GM12891 (cell line): ENCODE measurements around the gene PRSS1.
"Not testable (repeated sequence)": the region's sequence is repeated elsewhere in the genome, so short reads cannot be mapped to it uniquely, and the experiment has no call there.

Source experiments
- DNase-seq: peaks from one replicate; pipeline ENCODE4 v3.0.0; 2011; ENCODE audit warnings: low spot score; ENCODE audit not compliant: insufficient read length
- FAIRE-seq: peaks from 2 replicates; lab custom pipeline; 2011; peaks lifted over from hg19 to GRCh38; lab: Jason Lieb, UNC
- PAX5 ChIP-seq: IDR thresholded peaks from 2 replicates; pipeline ENCODE4 v1.6.1; 2011; ENCODE audit warnings: low read length, moderate library complexity, mild to moderate bottlenecking; ENCODE audit not compliant: insufficient read depth, severe bottlenecking
- POLR2A ChIP-seq: IDR thresholded peaks from 2 replicates; pipeline ENCODE4 v1.6.1; 2011; ENCODE audit warnings: low read depth, low read length, control low read depth
- POLR2AphosphoS5 ChIP-seq: IDR thresholded peaks from 2 replicates; pipeline ENCODE4 v1.6.1; 2011; ENCODE audit warnings: low read depth, low read length, control low read depth
- POU2F2 ChIP-seq: IDR thresholded peaks from 2 replicates; pipeline ENCODE4 v1.6.1; 2011; ENCODE audit warnings: low read depth, mild to moderate bottlenecking, control low read depth, low read length, moderate library complexity
- SPI1 ChIP-seq: IDR thresholded peaks from 2 replicates; pipeline ENCODE4 v1.6.1; 2011; ENCODE audit warnings: low read depth, low read length, control low read depth
- TAF1 ChIP-seq: IDR thresholded peaks from 2 replicates; pipeline ENCODE4 v1.6.1; 2011; ENCODE audit warnings: low read depth, low read length, control low read depth

PRSS1 gene

DNA sequence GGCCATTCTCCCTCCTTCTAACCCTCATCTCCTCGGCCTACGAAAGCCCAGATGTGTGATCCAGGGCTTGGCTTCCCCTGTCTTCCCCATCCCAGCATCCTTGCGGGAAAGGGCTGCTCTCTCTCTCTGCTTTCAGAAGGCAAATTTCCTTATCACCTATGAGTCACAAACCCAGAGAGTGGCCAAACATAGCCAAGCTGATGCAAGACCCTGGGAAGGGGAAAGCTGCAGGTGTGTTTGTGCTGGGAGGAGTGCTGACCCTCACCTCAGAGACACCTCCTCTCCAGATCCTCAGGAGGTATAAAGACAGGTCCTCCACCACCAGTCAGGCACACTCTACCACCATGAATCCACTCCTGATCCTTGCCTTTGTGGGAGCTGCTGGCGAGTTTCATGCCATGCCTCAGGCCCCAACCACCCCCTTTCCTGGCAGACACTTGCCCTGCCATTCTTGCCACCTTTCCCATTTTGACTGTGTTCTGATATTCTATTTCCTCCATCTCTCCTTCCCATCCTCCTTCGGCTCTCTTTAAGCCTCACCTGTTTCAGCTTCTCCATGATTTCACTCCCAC is 10.9 kb downstream of the PRSS1 start:
- no peak for FAIRE-seq
- TF ChIP-seq POLR2A, result no peak
- TF ChIP-seq POLR2AphosphoS5, result no peak
- DNase-seq, result no peak

DNA sequence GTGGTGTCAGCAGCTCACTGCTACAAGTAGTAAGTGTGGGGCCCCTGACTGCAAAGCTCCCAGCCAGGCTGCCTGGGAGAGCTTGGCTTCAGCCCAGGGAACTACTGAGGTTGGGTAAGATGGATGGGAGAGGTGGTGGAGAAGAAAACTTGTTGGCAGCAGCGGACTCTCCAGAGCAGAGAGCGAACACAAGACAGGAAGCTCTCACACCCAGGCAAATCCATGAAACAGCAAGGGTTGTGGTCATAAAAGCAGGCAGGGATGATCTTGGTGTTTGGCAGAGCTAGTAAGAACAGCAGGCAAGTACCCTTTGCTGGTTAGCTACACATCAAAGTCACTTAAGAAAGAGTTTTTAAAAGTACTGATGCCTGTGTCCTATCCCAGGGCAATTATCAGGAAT is 12.3 kb downstream of the PRSS1 start:
- not testable (repeated sequence) for FAIRE-seq, DNase-seq

DNA sequence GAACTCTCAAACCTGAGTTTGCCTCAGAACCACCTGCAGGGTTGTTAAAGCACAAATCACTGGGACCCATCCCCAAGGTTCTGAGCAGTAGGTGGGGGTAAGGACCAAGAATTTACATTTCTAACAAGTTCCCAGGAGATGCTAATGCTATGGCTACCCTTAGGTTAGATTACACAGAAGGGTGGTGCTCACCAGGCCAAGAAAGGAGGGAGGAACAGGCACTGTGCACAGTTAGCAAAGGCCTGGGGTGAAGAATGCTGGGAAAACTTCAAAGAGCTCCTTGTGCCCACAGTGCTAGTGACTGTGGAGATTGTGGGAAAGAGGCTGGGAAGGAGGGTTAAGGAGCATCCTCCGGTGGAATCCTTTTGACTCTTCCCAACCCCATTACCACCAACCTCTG is 12.8 kb downstream of the PRSS1 start:
- no peak for TF ChIP-seq POU2F2
- TF ChIP-seq POLR2A, result no peak
- no peak for TF ChIP-seq SPI1
- no peak for TF ChIP-seq PAX5
- no peak for TF ChIP-seq TAF1
- TF ChIP-seq POLR2AphosphoS5, result no peak
- no peak for FAIRE-seq
- DNase-seq, result no peak

DNA sequence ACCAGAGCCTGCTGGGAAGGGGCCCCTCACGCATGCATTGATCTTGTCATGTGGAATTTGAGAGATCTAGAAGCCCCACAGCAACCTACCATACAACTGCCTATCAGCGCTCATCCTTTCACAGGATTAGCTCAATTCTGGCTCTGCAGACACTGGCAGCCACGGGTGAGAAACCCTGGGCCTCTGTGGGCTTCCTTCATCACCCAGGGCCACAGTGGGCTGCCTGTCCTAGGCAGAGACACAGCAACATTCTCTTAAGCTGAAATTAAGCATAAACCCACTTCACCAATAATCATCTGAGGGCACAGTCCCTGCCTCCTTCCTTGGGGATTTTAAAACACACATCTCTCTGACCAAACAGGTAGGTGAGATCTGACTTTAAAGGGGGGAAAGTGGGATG is 18.2 kb downstream of the PRSS1 start:
- TF ChIP-seq PAX5, result no peak
- TF ChIP-seq POLR2A, result no peak
- DNase-seq (no peak), FAIRE-seq (no peak)

DNA sequence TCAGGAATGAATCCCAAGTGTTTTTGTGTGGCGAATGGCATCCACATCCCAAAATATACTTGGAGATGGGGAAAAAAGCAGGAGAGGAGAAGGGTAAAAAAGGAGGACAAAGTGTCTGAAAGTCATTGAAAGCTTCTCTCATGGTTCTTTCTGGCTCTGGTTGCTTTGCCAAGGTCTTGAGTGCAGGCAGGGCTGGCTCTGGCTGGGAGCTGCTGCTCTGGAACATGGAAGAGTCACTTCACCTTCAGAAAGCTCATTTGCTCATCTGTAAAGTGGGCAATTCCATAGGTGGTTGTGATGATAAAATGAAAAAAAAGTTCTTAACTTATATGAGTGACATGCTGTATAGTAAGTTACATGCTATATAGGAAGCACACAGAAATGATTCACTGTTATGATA is 18.6 kb downstream of the PRSS1 start:
- no peak for FAIRE-seq
- TF ChIP-seq TAF1 (no peak), PAX5 (no peak), POU2F2 (no peak), POLR2AphosphoS5 (no peak), SPI1 (no peak), POLR2A (no peak)

DNA sequence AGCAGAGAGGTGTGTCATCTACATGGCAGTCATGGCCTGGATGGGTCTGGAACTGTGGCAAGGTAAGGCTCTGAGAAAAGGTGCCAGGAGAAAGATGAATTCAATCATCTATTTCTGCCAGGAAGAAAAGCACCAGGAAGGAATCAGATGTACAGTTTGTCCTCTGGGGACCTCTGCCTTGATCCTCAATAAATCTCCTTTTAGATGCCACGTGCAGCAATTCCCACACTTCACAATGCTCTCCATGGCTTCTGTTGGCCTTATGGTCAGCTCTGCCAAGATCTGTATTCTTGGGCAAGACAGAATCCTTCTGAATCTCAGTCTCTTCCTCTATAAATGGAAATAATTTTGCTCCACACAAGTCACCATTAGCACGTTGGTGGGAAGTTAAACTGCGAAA is 19.6 kb downstream of the PRSS1 start:
- not testable (repeated sequence) for DNase-seq, FAIRE-seq

More for the DNA sequence above, 18.6 kb downstream of the PRSS1 start:
- no peak for DNase-seq

DNA sequence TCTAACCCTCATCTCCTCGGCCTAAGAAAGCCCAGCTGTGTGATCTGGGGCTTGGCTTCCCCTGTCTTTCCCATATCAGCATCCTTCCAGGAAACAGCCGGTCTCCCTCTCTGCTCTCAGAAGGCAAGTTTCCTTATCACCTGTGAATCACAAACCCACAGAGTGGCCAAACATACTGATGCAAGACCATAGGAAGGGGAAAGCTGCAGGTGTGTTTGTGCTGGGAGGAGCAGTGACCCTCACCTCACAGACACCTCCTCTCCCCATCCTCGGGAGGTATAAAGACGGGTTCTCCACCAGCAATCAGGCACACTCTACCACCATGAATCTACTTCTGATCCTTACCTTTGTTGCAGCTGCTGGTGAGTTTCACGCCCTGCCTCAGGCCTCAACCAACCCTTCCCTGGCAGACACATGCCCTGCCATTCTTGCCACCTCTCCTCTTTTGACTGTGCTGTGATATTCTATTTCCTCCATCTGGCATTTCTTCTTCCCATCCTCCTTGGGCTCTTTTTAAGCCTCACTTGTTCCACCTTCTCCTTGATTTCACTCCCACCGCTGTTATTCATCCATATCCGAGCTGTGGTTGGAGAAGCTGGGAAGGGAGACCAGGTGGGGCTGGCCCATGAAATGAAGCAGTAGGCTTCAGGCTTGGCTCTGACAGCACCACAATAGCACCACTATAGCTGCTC is 21.5 kb downstream of the PRSS1 start, which contains the start of gene PRSS2:
Gene PRSS2, plus strand, starts transcription at position 310 of the 692 bp plus-strand sequence. Its CDS starts 13 bp downstream, at position 323.
- TF ChIP-seq SPI1, result no peak
- TF ChIP-seq TAF1, result no peak
- TF ChIP-seq PAX5, result no peak
- no peak for TF ChIP-seq POU2F2
- TF ChIP-seq POLR2A, result no peak
- no peak for TF ChIP-seq POLR2AphosphoS5
- DNase-seq, result no peak

DNA sequence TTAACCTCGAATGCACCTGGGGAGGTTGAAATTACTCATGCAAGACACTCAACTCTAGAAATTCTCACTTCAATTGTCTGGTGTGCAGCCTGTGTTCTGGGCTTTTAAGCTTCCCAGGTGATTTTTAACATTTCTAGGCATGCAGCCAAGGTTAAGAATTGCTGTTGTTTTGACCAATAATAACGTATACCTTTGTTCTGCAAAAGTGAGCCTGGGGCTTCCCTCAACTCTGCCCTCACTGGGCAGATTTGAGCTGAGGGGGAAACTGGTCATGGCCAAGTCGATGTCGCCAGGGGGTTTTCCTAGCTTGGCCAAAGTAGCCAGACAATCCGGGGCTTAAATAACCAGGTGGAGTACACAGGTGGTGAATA is 22.1 kb downstream of the PRSS1 start:
- FAIRE-seq, result no peak
- TF ChIP-seq PAX5 (peak; percentile 68), TAF1 (no peak), POLR2AphosphoS5 (no peak)
- DNase-seq, result no peak

More for the DNA sequence above, 21.5 kb downstream of the PRSS1 start, which contains the start of gene PRSS2:
- no peak for FAIRE-seq

DNA sequence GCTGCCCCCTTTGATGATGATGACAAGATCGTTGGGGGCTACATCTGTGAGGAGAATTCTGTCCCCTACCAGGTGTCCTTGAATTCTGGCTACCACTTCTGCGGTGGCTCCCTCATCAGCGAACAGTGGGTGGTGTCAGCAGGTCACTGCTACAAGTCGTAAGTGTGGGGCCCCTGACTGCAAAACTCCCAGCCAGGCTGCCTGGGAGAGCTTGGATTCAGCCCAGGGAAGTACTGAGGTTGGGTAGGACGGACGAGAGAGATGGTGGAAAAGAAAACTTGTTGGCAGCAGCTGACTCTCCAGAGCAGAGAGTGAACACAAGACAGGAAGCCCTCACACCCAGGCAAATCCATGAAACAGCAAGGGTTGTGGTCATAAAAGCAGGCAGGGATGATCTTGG is 22.8 kb downstream of the PRSS1 start:
- FAIRE-seq (peak; percentile 79), DNase-seq (no peak)
- no peak for TF ChIP-seq POLR2AphosphoS5
- TF ChIP-seq PAX5, result no peak

DNA sequence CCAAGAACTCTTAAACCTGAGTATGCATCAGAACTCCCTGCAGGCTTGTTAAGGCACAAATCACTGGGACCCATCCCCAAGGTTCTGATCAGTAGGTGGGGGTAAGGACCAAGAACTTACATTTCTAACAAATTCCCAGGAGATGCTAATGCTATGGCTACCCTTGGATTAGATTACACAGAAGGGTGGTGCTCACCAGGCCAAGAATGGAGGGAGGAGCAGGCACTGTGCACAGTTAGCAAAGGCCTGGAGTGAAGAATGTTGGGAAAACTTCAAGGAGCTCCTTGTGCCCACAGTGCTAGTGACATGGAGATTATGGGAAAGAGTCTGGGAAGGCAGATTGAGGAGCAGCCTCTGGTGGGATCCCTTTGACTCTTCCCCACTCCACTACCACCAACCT is 23.4 kb downstream of the PRSS1 start:
- no peak for DNase-seq
- no peak for FAIRE-seq
- TF ChIP-seq POLR2A (no peak), SPI1 (no peak), TAF1 (no peak), PAX5 (no peak), POU2F2 (no peak), POLR2AphosphoS5 (no peak)

DNA sequence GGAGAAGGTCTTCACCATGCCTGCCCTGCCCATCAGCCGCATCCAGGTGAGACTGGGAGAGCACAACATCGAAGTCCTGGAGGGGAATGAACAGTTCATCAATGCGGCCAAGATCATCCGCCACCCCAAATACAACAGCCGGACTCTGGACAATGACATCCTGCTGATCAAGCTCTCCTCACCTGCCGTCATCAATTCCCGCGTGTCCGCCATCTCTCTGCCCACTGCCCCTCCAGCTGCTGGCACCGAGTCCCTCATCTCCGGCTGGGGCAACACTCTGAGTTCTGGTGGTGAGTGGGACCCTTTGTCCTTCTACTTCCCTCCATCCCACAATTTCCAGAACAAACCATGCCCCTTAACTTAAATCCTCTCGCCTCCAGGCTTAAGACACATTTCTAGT is 24.0 kb downstream of the PRSS1 start:
- TF ChIP-seq POLR2A, result no peak
- no peak for TF ChIP-seq SPI1
- no peak for TF ChIP-seq POU2F2
- no peak for TF ChIP-seq TAF1
- no peak for TF ChIP-seq POLR2AphosphoS5
- no peak for TF ChIP-seq PAX5
- FAIRE-seq (no peak), DNase-seq (no peak)
